Spleen (tissue), 13 donors: ENCODE results near the gene LCN10. TPM values are rescaled to one million over a fixed set of nuclear protein-coding genes. Genes with fewer than 3 reads are reported as not detected.
A peak's percentile ranks its signal among the peaks of the same experiment; 100 is the strongest.

Source experiments
- DNase-seq: peaks from one replicate; pipeline ENCODE4 v3.0.0-alpha.2; 2020
- H3K27ac ChIP-seq, 8 donors: fragments of 200-600 bp; sonication (generic) in 7 of 8; 1 replicate in 4 of 8; 2 replicates in 4 of 8; pipeline versions ENCODE4 v1.5.0 to v1.8.0; 2016 to 2021; ENCODE audit warnings: inconsistent platforms in 4 of 8, mild to moderate bottlenecking in 4 of 8, moderate library complexity in 1 of 8
- H3K27me3 ChIP-seq, 7 donors: fragments of 200-600 bp; sonication (generic) in 6 of 7; replicated peaks in 1 of 7; 1 replicate in 4 of 7; 2 replicates in 3 of 7; pipeline versions ENCODE4 v1.5.0 to v1.8.0; 2016 to 2021; ENCODE audit warnings: inconsistent platforms in 3 of 7, mild to moderate bottlenecking in 1 of 7
- H3K36me3 ChIP-seq, 6 donors: fragments of 200-600 bp; sonication (generic) in 5 of 6; 1 replicate in 4 of 6; 2 replicates in 2 of 6; pipeline versions ENCODE4 v1.5.0 to v1.8.0; 2016 to 2021; ENCODE audit warnings: inconsistent platforms in 2 of 6
- H3K4me1 ChIP-seq, 6 donors: fragments of 200-600 bp; sonication (generic) in 5 of 6; 1 replicate in 3 of 6; 2 replicates in 3 of 6; pipeline versions ENCODE4 v1.5.0 to v1.8.0; 2016 to 2021; ENCODE audit warnings: inconsistent platforms in 3 of 6
- H3K4me3 ChIP-seq, 8 donors: fragments of 200-600 bp; sonication (generic) in 7 of 8; 1 replicate in 4 of 8; 2 replicates in 4 of 8; pipeline versions ENCODE4 v1.5.0 to v1.8.0; 2016 to 2021; ENCODE audit warnings: inconsistent platforms in 4 of 8, mild to moderate bottlenecking in 4 of 8, moderate library complexity in 2 of 8
- H3K9me3 ChIP-seq, 8 donors: fragments of 200-600 bp; sonication (generic) in 7 of 8; 1 replicate in 4 of 8; 2 replicates in 4 of 8; pipeline versions ENCODE4 v1.5.0 to v1.8.0; 2016 to 2021; ENCODE audit warnings: inconsistent platforms in 4 of 8
- POLR2A ChIP-seq, 3 donors: fragments of 450-650 bp; IDR thresholded peaks; one replicate each; pipeline ENCODE4 v1.5.1; 2017; ENCODE audit warnings: antibody characterized with exemption in 3 of 3, mild to moderate bottlenecking in 1 of 3
- POLR2AphosphoS5 ChIP-seq, 3 donors: sonication (generic); formaldehyde crosslinking; IDR thresholded peaks; one replicate each; pipeline ENCODE4 v1.5.1; 2017; ENCODE audit warnings: antibody characterized with exemption in 3 of 3
- WGBS, 5 donors: extraction: QIAGEN DNeasy Blood & Tissue Kit in 3 of 5; methylation state at CpG; one replicate each; pipeline versions ENCODE4 v1.1.5 to v1.1.7; 2013 to 2018; 5-methylcytosine and 5-hydroxymethylcytosine counted together
- intact Hi-C: fragments of 100-400 bp; cut with DNase I; formaldehyde crosslinking; loops from one replicate; pipeline ENCODE4 v1.15.0; 2023; ENCODE audit warnings: low total_unique reads
- long read RNA-seq, 2 donors: transcript quantifications; one replicate each; lab custom pipeline, GENCODE V29; 2026
- polyA plus RNA-seq, 3 donors: library from polyadenylated mRNA; stranded (reverse); fragments of 200-250 nt; gene quantifications; one replicate each; pipeline ENCODE4 v1.2.1, GENCODE V29; 2013
- total RNA-seq, 7 donors: library from RNA; depleted of rRNA in 3 of 7; stranded (reverse); fragments of >200 nt in 3 of 7; fragmentation: NEBNext Ultra II Directional in 4 of 7; extraction: Animal tissue kit (Norgen Biotek cat#: 25700) in 4 of 7; gene quantifications; one replicate each; pipeline versions ENCODE4 v1.1.0 to v1.2.1, GENCODE V29; 2016 to 2021
- TF ChIP-seq, protein P1 (sequence below), 11 experiments: fragments of 200-600 bp in 7 of 11; fragments of 450-650 bp in 4 of 11; sonication (generic) in 4 of 11; IDR thresholded peaks in 8 of 11; conservative IDR thresholded peaks in 3 of 11; 1 replicate in 7 of 11; 2 replicates in 4 of 11; pipeline versions ENCODE4 v1.4.0 to v1.8.0; 2016 to 2021; ENCODE audit warnings: antibody characterized with exemption in 11 of 11, inconsistent platforms in 4 of 11, mild to moderate bottlenecking in 1 of 11
- donor health status: healthy with polysubstance abuse.
- donor health status: DM: no; HTN: no; CAD: no; lungs with moderate emphysema.
- donor health status: DM: no; HTN: no; CAD: no.
- donor health status: Bipolar disorder and iron deficiency.
- donor health status: healthy.
- donor health status: DM: no; HTN: no; CAD: no.
- donor health status: DM: yes; HTN: yes; CAD: no.

LCN10 gene
- total RNA-seq (10 to 100 TPM in 5 of 7 donors, 1 to 10 TPM in 2; 7.2 to 18.0 (median 12.8) TPM), polyA plus RNA-seq (10 to 100 TPM; 22.6 to 41.3 (median 24.5) TPM)
- long read RNA-seq, donor 1, result 0 reads
- long read RNA-seq, donor 2, result 0 reads

DNA sequence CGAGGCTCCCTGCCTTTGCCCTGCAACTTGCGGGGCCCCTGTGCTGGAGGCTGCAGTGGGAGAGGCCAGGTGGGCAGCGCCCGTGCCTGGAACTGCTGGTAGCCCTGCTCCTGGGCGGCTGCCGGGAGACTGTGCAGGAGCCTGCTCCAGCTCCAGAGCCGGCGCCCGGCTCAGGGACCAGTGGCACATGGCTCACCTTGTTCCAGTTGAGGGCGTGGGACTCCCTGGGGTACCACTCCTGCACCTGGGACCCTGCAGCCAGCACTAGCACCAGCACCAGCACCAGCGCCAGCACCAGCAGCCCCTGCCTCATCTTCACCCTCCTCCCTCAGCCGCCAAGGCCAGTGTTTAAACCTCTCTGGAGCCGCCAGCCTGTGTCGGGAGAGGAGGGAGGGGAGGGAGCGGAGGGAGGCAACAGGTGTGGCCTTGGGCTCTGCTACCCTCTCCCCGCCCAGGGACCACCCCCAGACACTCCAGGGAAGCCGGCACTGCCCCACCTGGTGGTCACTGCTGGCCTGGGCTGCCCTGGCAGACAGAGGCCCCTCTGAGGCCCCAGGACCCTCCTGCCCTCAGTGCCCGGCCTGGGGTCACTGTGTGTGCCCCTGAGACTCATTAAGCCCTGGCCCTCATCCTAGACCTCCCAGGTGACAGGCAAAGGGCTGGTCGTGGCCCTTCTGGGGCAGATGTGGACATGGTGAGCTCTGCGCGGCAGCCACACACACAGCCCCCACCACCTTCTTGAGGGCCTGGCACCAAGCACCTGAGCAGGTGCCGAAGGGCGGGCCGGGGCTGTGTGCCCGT lies at the start of gene LCN10:
LCN10 (minus strand) TSS at position 350 of the 801 bp plus-strand sequence; CDS start at position 313, 37 bp downstream.
- H3K4me3 ChIP-seq, result peak within 1 kb of the TSS; percentile 25 to 73 (median 42)

DNA sequence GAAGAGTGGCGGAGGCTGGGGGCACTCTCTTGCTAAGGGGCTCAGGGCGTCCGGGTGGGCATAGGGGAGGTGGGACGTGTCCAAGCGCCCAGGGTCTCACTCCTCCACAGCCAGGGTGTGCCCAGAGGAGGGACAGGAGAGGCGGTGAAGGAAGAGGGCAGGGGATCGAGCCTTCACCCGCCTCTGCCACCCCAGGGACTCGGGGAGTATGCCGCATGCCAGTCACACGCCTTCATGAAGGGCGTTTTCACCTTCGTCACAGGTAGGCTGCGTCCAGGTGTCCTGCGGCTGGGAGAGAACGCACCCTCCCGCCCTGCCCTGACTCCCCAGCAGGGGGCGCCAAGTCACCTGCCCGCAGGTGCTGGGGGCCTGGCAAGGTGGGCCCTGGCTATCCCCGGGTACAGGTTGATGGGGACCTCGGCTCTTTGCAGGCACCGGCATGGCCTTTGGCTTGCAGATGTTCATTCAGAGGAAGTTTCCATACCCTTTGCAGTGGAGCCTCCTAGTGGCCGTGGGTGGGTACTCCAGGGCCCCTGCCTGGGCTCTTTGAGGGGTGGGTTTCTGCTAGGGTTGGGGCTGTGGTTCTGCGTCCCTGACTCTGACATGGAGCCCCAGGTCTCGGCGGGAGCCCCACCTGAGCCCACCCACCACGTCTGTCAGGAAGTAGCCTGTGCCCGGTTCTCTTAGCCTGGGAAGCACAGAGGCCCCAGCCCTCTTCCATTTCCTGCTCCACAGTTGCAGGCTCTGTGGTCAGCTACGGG lies 49.0 kb upstream of the LCN10 start:
- WGBS, 5 donors, result 0 to 2% (median 1%) methylated on average over 9 to 29 of the region's 29 CpGs
- intact Hi-C loops, result no loop called here
- DNase-seq, result peak; percentile 93
- Histone ChIP-seq H3K36me3 (peaks cover 0 to 26% (median 4%) of the 10 kb centered on the region in 6 donors), H3K9me3 (no peaks in the 10 kb centered on the region), H3K4me3 (peak overlapping the region; percentile 37 to 83 (median 58)), H3K27me3 (peaks cover 0 to 9% (median 0%) of the 10 kb centered on the region in 7 donors), H3K27ac (peak overlapping the region; percentile 80 to 98 (median 96)), H3K4me1 (peaks cover 13 to 76% (median 37%) of the 10 kb centered on the region in 6 donors)
- no peak for TF ChIP-seq POLR2A (IDR thresholded peaks at IDR 0.05)
- TF ChIP-seq, protein P1, sequence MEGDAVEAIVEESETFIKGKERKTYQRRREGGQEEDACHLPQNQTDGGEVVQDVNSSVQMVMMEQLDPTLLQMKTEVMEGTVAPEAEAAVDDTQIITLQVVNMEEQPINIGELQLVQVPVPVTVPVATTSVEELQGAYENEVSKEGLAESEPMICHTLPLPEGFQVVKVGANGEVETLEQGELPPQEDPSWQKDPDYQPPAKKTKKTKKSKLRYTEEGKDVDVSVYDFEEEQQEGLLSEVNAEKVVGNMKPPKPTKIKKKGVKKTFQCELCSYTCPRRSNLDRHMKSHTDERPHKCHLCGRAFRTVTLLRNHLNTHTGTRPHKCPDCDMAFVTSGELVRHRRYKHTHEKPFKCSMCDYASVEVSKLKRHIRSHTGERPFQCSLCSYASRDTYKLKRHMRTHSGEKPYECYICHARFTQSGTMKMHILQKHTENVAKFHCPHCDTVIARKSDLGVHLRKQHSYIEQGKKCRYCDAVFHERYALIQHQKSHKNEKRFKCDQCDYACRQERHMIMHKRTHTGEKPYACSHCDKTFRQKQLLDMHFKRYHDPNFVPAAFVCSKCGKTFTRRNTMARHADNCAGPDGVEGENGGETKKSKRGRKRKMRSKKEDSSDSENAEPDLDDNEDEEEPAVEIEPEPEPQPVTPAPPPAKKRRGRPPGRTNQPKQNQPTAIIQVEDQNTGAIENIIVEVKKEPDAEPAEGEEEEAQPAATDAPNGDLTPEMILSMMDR (IDR thresholded peaks at IDR 0.05 in 8 of 11, conservative IDR thresholded peaks at IDR 0.05 in 3 of 11), result peak; percentile 64 to 91 (median 86)

More for the DNA sequence above, at the start of gene LCN10:
- Histone ChIP-seq H3K27me3 (peaks cover 0 to 65% (median 33%) of the 10 kb centered on the region in 7 donors), H3K27ac (peak within 1 kb of the TSS; percentile 29 to 91 (median 72)), H3K36me3 (peaks cover 0 to 23% (median 0%) of the 10 kb centered on the region in 6 donors), H3K4me1 (peaks cover 11 to 62% (median 29%) of the 10 kb centered on the region in 6 donors), H3K9me3 (no peaks in the 10 kb centered on the region)
- no peak for TF ChIP-seq POLR2A (IDR thresholded peaks at IDR 0.05)
- TF ChIP-seq, protein P1 (IDR thresholded peaks at IDR 0.05 in 8 of 11, conservative IDR thresholded peaks at IDR 0.05 in 3 of 11), result peak in 5 of 11 experiments; percentile 8 to 44 (median 31)
- 37 to 63% (median 61%) methylated on average over 12 to 25 of the region's 25 CpGs for WGBS, 5 donors
- intact Hi-C loops, result no loop called here
- no peak for DNase-seq

DNA sequence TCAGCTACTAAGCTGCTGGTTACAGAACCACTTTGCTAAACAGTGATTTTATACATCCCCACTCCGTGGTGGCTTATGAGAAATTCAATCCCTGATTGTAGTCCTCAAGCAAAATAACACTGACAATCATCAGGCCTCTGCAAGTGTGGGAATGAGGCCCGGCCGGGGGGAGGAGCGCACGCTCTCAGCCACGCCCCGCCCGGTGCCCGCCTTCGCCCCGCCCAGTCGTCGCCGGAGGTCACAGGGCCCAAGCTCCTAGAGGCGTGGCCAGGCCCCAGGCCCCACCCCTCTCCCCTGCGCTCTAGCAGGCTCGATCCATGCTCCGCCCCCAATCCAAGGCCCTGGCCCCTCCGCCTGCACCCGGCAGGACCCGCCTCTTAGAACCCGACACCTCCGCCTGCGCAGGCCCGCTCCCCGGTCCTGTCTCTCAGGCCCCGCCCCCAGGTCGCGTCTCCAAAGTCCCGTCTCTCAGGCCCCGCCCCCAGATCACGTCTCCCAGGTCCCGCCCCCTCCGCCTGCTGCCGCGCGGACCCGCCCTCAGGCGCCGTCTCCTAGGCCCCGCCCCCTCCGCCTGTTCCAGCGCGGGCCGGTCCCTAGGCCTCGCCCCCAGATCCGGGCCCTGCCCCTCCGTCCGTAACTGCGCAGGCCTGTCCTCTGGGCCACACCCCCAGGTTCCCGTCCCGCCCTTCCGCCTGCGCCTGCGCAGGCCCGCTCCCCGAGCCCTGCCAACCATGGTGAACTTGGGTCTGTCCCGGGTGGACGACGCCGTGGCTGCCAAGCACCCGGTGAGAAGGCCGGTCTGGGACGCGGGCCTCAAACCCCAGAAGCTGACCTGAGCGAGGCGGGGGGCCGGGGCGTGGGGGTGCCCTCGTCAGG lies 48.1 kb upstream of the LCN10 start, which contains the start of gene TMEM141:
TMEM141 (plus strand) TSS at position 705 of the 876 bp plus-strand sequence; CDS start at position 732, 27 bp downstream.
- 0 to 2% (median 1%) methylated on average over 30 to 70 of the region's 70 CpGs for WGBS, 5 donors
- TF ChIP-seq POLR2A (IDR thresholded peaks at IDR 0.05) (peak in 1 of 3 donors; percentile 34), POLR2AphosphoS5 (IDR thresholded peaks at IDR 0.05) (peak; percentile 94 to 95 (median 94))
- TF ChIP-seq, protein P1 (IDR thresholded peaks at IDR 0.05 in 8 of 11, conservative IDR thresholded peaks at IDR 0.05 in 3 of 11), result peak in 1 of 11 experiments; percentile 18
- Histone ChIP-seq H3K4me1 (peaks cover 13 to 69% (median 37%) of the 10 kb centered on the region in 6 donors), H3K27me3 (peaks cover 0 to under 1% (median 0%) of the 10 kb centered on the region in 7 donors), H3K9me3 (no peaks in the 10 kb centered on the region), H3K4me3 (peak within 1 kb of the TSS; percentile 37 to 83 (median 58)), H3K27ac (peak within 1 kb of the TSS; percentile 80 to 98 (median 96)), H3K36me3 (peaks cover 0 to 26% (median 4%) of the 10 kb centered on the region in 6 donors)
- intact Hi-C loops, result no loop called here
- peak; percentile 100 for DNase-seq
